Mesothelial cell of epicardium (in vitro differentiated cells): ENCODE data around the gene AOPEP. TPM values are rescaled to one million over a fixed set of nuclear protein-coding genes. Genes with fewer than 3 reads are reported as not detected.

Source experiments
- DNase-seq, 2 experiments: peaks; one replicate each; pipeline ENCODE4 v3.0.0; 2021; ENCODE audit warnings: low spot score in 2 of 2; ENCODE audit not compliant: unreplicated experiment in 2 of 2
- H3K27ac Mint-ChIP-seq: 2 replicates; pipeline ENCODE4 v1.8.0; 2021; ENCODE audit warnings: mixed read lengths
- H3K27me3 Mint-ChIP-seq: 2 replicates; pipeline ENCODE4 v1.8.0; 2021; ENCODE audit warnings: low read depth, mixed read lengths
- H3K36me3 Mint-ChIP-seq: 2 replicates; pipeline ENCODE4 v1.8.0; 2021; ENCODE audit warnings: mixed read lengths
- H3K4me1 Mint-ChIP-seq: 2 replicates; pipeline ENCODE4 v1.8.0; 2021; ENCODE audit warnings: mixed read lengths
- H3K4me3 Mint-ChIP-seq: 2 replicates; pipeline ENCODE4 v1.8.0; 2021; ENCODE audit warnings: mild to moderate bottlenecking, moderate library complexity, mixed read lengths
- H3K9me3 Mint-ChIP-seq: 2 replicates; pipeline ENCODE4 v1.8.0; 2021; ENCODE audit warnings: mixed read lengths
- total RNA-seq: library from RNA; stranded (reverse); gene quantifications from 3 replicates; pipeline ENCODE4 v1.2.1, GENCODE V29; 2021
- TF ChIP-seq, protein P1 (sequence below): fragments of 200-600 bp; sonication (generic); IDR thresholded peaks from one replicate; pipeline ENCODE4 v1.5.0; 2021; ENCODE audit warnings: antibody characterized with exemption; ENCODE audit not compliant: unreplicated experiment

AOPEP gene
- total RNA-seq, 1 donor from 2014 or later: 63.0 TPM

DNA sequence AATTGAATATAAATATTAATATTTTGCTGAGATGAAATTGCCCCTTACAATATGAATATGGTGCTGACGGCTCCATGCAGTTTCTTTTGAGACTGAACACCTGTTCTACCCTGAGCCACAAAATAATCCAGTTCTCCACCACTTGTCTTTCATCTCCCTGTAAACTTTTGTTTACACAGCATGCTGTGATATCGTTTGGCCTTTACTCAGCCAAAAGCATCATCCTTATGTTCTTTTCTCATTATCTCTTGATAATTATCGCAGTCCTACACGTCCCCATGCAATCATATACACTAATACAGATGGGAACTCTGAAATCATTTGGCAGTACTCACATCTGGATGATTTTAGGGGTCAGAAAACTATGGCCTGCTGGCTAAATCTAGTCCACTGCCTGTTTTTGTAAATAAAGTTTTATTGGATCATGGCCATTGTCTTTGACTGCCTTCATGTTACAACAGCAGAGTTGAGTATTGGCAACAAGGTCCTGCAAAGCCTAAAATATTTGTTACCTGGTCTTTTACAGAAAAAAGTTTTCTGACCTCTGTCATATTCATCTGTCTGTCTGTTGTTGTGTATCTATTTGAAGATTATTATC, 53.3 kb downstream of the AOPEP start:
- DNase-seq: no peak
- H3K4me3 Mint-ChIP-seq: no peak overlapping the region
- H3K4me1 Mint-ChIP-seq: peaks cover 18% of the 10 kb centered on the region
- no peak overlapping the region for H3K27ac Mint-ChIP-seq
- peaks cover 4% of the 10 kb centered on the region for H3K36me3 Mint-ChIP-seq
- H3K27me3 Mint-ChIP-seq: no peaks in the 10 kb centered on the region
- TF ChIP-seq, protein P1, sequence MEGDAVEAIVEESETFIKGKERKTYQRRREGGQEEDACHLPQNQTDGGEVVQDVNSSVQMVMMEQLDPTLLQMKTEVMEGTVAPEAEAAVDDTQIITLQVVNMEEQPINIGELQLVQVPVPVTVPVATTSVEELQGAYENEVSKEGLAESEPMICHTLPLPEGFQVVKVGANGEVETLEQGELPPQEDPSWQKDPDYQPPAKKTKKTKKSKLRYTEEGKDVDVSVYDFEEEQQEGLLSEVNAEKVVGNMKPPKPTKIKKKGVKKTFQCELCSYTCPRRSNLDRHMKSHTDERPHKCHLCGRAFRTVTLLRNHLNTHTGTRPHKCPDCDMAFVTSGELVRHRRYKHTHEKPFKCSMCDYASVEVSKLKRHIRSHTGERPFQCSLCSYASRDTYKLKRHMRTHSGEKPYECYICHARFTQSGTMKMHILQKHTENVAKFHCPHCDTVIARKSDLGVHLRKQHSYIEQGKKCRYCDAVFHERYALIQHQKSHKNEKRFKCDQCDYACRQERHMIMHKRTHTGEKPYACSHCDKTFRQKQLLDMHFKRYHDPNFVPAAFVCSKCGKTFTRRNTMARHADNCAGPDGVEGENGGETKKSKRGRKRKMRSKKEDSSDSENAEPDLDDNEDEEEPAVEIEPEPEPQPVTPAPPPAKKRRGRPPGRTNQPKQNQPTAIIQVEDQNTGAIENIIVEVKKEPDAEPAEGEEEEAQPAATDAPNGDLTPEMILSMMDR: no peak
- H3K9me3 Mint-ChIP-seq: no peaks in the 10 kb centered on the region

DNA sequence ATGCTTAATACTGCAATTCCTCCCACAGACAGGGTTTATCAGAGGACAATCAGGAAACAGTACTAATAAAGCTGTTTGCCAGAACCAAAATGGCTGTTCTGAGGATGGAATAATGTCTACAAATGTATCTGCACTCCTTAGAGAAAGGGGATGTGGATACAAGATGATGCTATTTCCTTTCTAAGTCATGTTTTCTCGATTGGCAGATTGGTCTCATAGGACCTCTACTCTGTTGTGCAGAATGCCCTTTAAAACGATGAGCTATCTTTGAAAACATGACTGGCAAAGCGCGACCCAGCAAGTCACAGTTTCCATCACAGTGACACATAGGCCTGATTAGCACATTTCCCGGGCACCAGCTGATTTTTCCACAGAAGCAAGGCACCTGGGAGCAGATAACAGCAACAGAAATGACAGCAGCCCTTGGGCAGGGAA, 54.0 kb downstream of the AOPEP start:
- Mint-ChIP-seq H3K27me3 (no peaks in the 10 kb centered on the region), H3K4me3 (no peak overlapping the region), H3K9me3 (no peaks in the 10 kb centered on the region), H3K4me1 (peaks cover 18% of the 10 kb centered on the region), H3K36me3 (peaks cover 4% of the 10 kb centered on the region), H3K27ac (peak overlapping the region; percentile 39)
- DNase-seq: no peak
- TF ChIP-seq, protein P1: no peak

DNA sequence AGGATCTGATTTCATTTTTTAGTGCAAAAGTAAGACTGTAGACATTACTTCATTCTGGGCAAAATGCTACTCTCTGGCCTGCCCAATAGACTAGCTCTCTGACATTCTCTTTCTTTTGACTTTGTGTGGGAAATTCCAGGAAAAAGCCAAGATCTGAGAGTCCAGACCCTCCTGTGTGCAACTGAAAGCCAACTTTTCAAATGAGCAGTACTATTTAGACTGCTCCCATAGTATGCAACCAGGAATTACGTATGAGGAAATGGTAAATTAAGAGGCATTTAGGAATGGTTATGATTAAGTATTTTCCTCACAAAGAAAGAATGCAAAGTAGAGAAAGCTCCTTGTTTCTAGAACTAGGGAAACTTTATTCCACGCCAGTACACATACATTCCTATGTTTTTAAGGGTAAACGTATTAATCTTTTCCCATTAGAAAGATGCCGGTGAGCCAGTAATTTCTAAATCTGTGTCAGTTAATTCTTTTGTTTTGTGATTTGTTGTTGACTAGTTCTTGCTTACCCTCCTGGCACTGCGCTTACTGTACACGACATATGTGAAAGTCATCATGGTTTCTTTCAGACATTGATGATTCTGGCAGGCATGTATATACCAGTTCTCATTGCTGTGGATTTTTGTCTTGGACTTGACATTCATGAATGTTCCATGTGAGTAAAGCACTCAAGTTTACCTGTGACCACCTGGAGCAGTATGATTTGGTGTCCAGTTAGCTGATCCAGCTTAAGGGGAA, 56.0 kb downstream of the AOPEP start:
- no peak overlapping the region for H3K4me3 Mint-ChIP-seq
- TF ChIP-seq, protein P1: no peak
- H3K36me3 Mint-ChIP-seq: peaks cover 4% of the 10 kb centered on the region
- peak overlapping the region; percentile 71 for H3K27ac Mint-ChIP-seq
- no peaks in the 10 kb centered on the region for H3K9me3 Mint-ChIP-seq
- no peaks in the 10 kb centered on the region for H3K27me3 Mint-ChIP-seq
- peaks cover 26% of the 10 kb centered on the region for H3K4me1 Mint-ChIP-seq
- no peak for DNase-seq

DNA sequence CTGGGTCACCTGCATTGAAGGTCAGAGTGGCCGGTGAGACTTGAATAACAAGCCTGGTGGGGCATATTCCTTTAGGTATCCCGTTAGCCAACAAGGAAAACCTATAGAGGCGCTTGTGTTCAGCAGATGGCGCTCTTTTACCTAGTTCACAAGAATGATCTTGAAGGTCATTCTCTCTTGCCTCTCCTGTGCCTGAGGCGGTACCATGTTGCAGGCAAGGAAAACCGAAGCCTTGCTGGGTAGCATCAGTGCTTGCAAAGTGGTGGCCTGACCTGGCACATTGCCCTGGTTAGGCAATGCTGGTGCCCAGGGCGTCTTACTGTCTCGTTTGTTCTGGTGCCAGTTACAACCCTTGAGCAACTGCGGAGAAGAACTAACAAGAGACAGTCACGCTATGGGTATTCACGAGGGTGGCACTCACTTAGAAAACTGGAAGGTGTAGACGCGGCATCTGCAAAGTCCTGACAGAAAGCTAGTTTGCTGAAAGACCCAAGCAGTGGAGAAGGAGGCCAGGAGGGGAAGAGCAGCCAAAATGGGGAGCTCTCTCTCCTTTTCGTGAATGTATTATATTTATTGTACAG, 56.7 kb downstream of the AOPEP start:
- DNase-seq: peak; percentile 24 to 58
- peaks cover 3% of the 10 kb centered on the region for H3K36me3 Mint-ChIP-seq
- no peaks in the 10 kb centered on the region for H3K27me3 Mint-ChIP-seq
- TF ChIP-seq, protein P1: peak; percentile 28
- no peak overlapping the region for H3K4me3 Mint-ChIP-seq
- H3K4me1 Mint-ChIP-seq: peaks cover 28% of the 10 kb centered on the region
- H3K27ac Mint-ChIP-seq: peak overlapping the region; percentile 71
- H3K9me3 Mint-ChIP-seq: no peaks in the 10 kb centered on the region

DNA sequence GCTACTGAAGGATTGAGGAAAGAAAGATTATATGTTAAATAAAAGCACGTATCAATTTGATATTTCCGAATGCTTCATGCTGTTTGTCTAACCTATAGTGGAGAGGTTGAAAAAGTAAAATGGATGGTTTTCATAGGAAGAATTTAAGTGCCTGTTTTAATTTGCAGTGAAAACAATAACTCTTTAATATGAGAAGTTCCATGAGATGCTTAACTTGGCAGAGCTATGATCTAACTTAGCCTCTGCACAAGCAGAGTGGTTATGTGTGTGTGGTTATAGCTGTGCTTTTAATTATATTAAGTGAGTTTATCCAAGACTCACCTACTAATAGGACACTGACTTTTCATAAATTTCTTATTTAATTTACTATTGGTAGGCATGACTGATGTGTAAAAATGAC, 57.4 kb downstream of the AOPEP start:
- Mint-ChIP-seq H3K36me3 (no peaks in the 10 kb centered on the region), H3K27ac (no peak overlapping the region), H3K9me3 (no peaks in the 10 kb centered on the region), H3K4me3 (no peak overlapping the region), H3K4me1 (peaks cover 27% of the 10 kb centered on the region), H3K27me3 (no peaks in the 10 kb centered on the region)
- DNase-seq: no peak
- TF ChIP-seq, protein P1: no peak
